SJSA1 (cell line): ENCODE results near the gene DPYD. TPM values are rescaled to one million over a fixed set of nuclear protein-coding genes. Genes with fewer than 3 reads are reported as not detected.
A peak's percentile ranks its signal among the peaks of the same experiment; 100 is the strongest.

ENCODE experiments used
- DNase-seq, 2 experiments: peaks; one replicate each; pipeline ENCODE4 v3.0.0-alpha.2; 2015 to 2020; ENCODE audit warnings: low spot score in 2 of 2, low read depth in 1 of 2
- H3K27ac ChIP-seq: fragments of 250-450 bp; sonication (Bioruptor Pico); 2 replicates; pipeline ENCODE4 v1.5.1; 2020; ENCODE audit warnings: mild to moderate bottlenecking, moderate library complexity
- H3K27me3 ChIP-seq: fragments of 250-450 bp; sonication (Bioruptor Pico); replicated peaks from 2 replicates; pipeline ENCODE4 v1.5.1; 2020; ENCODE audit warnings: mild to moderate bottlenecking, moderate library complexity
- H3K36me3 ChIP-seq: fragments of 250-450 bp; sonication (Bioruptor Pico); 2 replicates; pipeline ENCODE4 v1.5.1; 2020; ENCODE audit warnings: mild to moderate bottlenecking
- H3K4me1 ChIP-seq: fragments of 250-450 bp; sonication (Bioruptor Pico); replicated peaks from 2 replicates; pipeline ENCODE4 v1.6.1; 2021; ENCODE audit warnings: mild to moderate bottlenecking
- H3K4me3 ChIP-seq: fragments of 250-450 bp; sonication (Bioruptor Pico); 2 replicates; pipeline ENCODE4 v1.5.1; 2020; ENCODE audit warnings: mild to moderate bottlenecking
- H3K9me3 ChIP-seq: fragments of 250-450 bp; sonication (Bioruptor Pico); replicated peaks from 2 replicates; pipeline ENCODE4 v1.5.1; 2020; ENCODE audit warnings: mild to moderate bottlenecking
- total RNA-seq: library from RNA; depleted of rRNA; stranded (reverse); fragments of >200 nt; shearing (Covaris generic); gene quantifications from 2 replicates; pipeline ENCODE4 v1.2.3, GENCODE V29; 2014

The DPYD gene
- total RNA-seq, 1 experiment from 2014 or later: 31.4 TPM

GRCh38 chr1:97920276-97920831 lies 480 bp downstream of the DPYD start:
- peak in 1 of 2 experiments; percentile 72 for DNase-seq
- Histone ChIP-seq H3K9me3 (no peaks in the 10 kb centered on the region), H3K27me3 (no peaks in the 10 kb centered on the region), H3K36me3 (peaks cover 3% of the 10 kb centered on the region; the same call in 1 of the 2 replicates), H3K27ac (peak overlapping the region; percentile 70), H3K4me1 (peaks cover 27% of the 10 kb centered on the region), H3K4me3 (peak overlapping the region; percentile 82)

GRCh38 chr1:97919585-97920261 lies 1.1 kb downstream of the DPYD start:
- Histone ChIP-seq H3K4me1 (peaks cover 23% of the 10 kb centered on the region), H3K27ac (peak overlapping the region; percentile 70), H3K36me3 (peaks cover 3% of the 10 kb centered on the region; the same call in 1 of the 2 replicates), H3K27me3 (no peaks in the 10 kb centered on the region), H3K4me3 (peak overlapping the region; percentile 82), H3K9me3 (no peaks in the 10 kb centered on the region)
- DNase-seq: peak in 1 of 2 experiments; percentile 43

GRCh38 chr1:97918961-97919360 lies 1.9 kb downstream of the DPYD start:
- peaks cover 23% of the 10 kb centered on the region for H3K4me1 ChIP-seq
- DNase-seq: no peak
- no peaks in the 10 kb centered on the region for H3K9me3 ChIP-seq
- no peaks in the 10 kb centered on the region for H3K27me3 ChIP-seq
- peak overlapping the region; percentile 82 for H3K4me3 ChIP-seq
- H3K27ac ChIP-seq: peak overlapping the region; percentile 70; the same call in 1 of the 2 replicates
- peaks cover 3% of the 10 kb centered on the region; the same call in 1 of the 2 replicates for H3K36me3 ChIP-seq

GRCh38 chr1:97913506-97914139 lies 7.2 kb downstream of the DPYD start:
- Histone ChIP-seq H3K4me1 (peaks cover 13% of the 10 kb centered on the region), H3K27me3 (no peaks in the 10 kb centered on the region), H3K36me3 (no peaks in the 10 kb centered on the region), H3K9me3 (no peaks in the 10 kb centered on the region), H3K4me3 (no peak overlapping the region), H3K27ac (no peak overlapping the region)
- no peak for DNase-seq

- Histone ChIP-seq H3K36me3 (no peaks in the 10 kb centered on the region), H3K27ac (no peak overlapping the region), H3K9me3 (no peaks in the 10 kb centered on the region), H3K27me3 (no peaks in the 10 kb centered on the region), H3K4me1 (peaks cover 8% of the 10 kb centered on the region), H3K4me3 (no peak overlapping the region)
- DNase-seq: no peak
Measured at GRCh38 chr1:97911266-97912215, 9.3 kb downstream of the DPYD start.

GRCh38 chr1:97909266-97909665 lies 11.6 kb downstream of the DPYD start:
- no peaks in the 10 kb centered on the region for H3K36me3 ChIP-seq

GRCh38 chr1:97907886-97908285 lies 12.9 kb downstream of the DPYD start:
- Histone ChIP-seq H3K4me3 (no peak overlapping the region), H3K27ac (peak overlapping the region; percentile 86), H3K9me3 (no peaks in the 10 kb centered on the region), H3K36me3 (no peaks in the 10 kb centered on the region), H3K4me1 (peaks cover 23% of the 10 kb centered on the region), H3K27me3 (no peaks in the 10 kb centered on the region)
- no peak for DNase-seq

More at GRCh38 chr1:97909266-97909665, 11.6 kb downstream of the DPYD start:
- Histone ChIP-seq H3K9me3 (no peaks in the 10 kb centered on the region), H3K27me3 (no peaks in the 10 kb centered on the region), H3K4me1 (peaks cover 15% of the 10 kb centered on the region), H3K27ac (no peak overlapping the region), H3K4me3 (no peak overlapping the region)
- no peak for DNase-seq

- Histone ChIP-seq H3K9me3 (no peaks in the 10 kb centered on the region), H3K27me3 (no peaks in the 10 kb centered on the region), H3K27ac (peak overlapping the region; percentile 86), H3K4me1 (peaks cover 23% of the 10 kb centered on the region), H3K4me3 (no peak overlapping the region), H3K36me3 (no peaks in the 10 kb centered on the region)
- peak; percentile 74 to 87 for DNase-seq
Measured at GRCh38 chr1:97906567-97907241, 14.1 kb downstream of the DPYD start.

GRCh38 chr1:97905141-97905940 lies 15.5 kb downstream of the DPYD start:
- Histone ChIP-seq H3K27me3 (no peaks in the 10 kb centered on the region), H3K36me3 (no peaks in the 10 kb centered on the region), H3K4me1 (peaks cover 29% of the 10 kb centered on the region), H3K27ac (no peak overlapping the region), H3K9me3 (no peaks in the 10 kb centered on the region), H3K4me3 (no peak overlapping the region)
- DNase-seq: no peak

GRCh38 chr1:97904534-97904933 lies 16.3 kb downstream of the DPYD start:
- Histone ChIP-seq H3K4me1 (peaks cover 29% of the 10 kb centered on the region), H3K27ac (no peak overlapping the region), H3K9me3 (no peaks in the 10 kb centered on the region), H3K36me3 (peaks cover 1% of the 10 kb centered on the region; the same call in 1 of the 2 replicates), H3K27me3 (no peaks in the 10 kb centered on the region), H3K4me3 (no peak overlapping the region)
- no peak for DNase-seq

- Histone ChIP-seq H3K9me3 (peaks cover 7% of the 10 kb centered on the region), H3K4me1 (peaks cover 38% of the 10 kb centered on the region), H3K27me3 (no peaks in the 10 kb centered on the region), H3K36me3 (peaks cover 7% of the 10 kb centered on the region; the same call in 1 of the 2 replicates), H3K4me3 (no peak overlapping the region), H3K27ac (no peak overlapping the region)
- DNase-seq: no peak
Measured at GRCh38 chr1:97903626-97904025, 17.2 kb downstream of the DPYD start.

- Histone ChIP-seq H3K36me3 (peaks cover 18% of the 10 kb centered on the region), H3K27ac (no peak overlapping the region), H3K4me1 (peaks cover 39% of the 10 kb centered on the region), H3K9me3 (peaks cover 11% of the 10 kb centered on the region), H3K4me3 (no peak overlapping the region), H3K27me3 (no peaks in the 10 kb centered on the region)
- no peak for DNase-seq
Measured at GRCh38 chr1:97902067-97902466, 18.8 kb downstream of the DPYD start.
